Measurements from ENCODE around the gene CACNB2. TPM values are rescaled to one million over a fixed set of nuclear protein-coding genes. Genes with fewer than 3 reads are reported as not detected.

The CACNB2 gene
- total RNA-seq, 1 donor from 2014 or later = 0.43 TPM

GRCh38 chr10:18246967-18247366 lies 106.7 kb downstream of the CACNB2 start:
- H3K36me3 Mint-ChIP-seq (ENCODE audit: unreplicated experiment) = no peaks in the 10 kb centered on the region
- peaks cover 19% of the 10 kb centered on the region for H3K27me3 Mint-ChIP-seq (ENCODE audit: unreplicated experiment)
- no peak for DNase-seq (ENCODE audit: extremely low spot score, unreplicated experiment)
- no peak overlapping the region for H3K27ac Mint-ChIP-seq (ENCODE audit: unreplicated experiment)
- H3K4me3 Mint-ChIP-seq (ENCODE audit: unreplicated experiment) = no peak overlapping the region
- no peaks in the 10 kb centered on the region for H3K4me1 Mint-ChIP-seq (ENCODE audit: unreplicated experiment)
- TF ChIP-seq, protein P1, sequence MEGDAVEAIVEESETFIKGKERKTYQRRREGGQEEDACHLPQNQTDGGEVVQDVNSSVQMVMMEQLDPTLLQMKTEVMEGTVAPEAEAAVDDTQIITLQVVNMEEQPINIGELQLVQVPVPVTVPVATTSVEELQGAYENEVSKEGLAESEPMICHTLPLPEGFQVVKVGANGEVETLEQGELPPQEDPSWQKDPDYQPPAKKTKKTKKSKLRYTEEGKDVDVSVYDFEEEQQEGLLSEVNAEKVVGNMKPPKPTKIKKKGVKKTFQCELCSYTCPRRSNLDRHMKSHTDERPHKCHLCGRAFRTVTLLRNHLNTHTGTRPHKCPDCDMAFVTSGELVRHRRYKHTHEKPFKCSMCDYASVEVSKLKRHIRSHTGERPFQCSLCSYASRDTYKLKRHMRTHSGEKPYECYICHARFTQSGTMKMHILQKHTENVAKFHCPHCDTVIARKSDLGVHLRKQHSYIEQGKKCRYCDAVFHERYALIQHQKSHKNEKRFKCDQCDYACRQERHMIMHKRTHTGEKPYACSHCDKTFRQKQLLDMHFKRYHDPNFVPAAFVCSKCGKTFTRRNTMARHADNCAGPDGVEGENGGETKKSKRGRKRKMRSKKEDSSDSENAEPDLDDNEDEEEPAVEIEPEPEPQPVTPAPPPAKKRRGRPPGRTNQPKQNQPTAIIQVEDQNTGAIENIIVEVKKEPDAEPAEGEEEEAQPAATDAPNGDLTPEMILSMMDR (IDR thresholded peaks at IDR 0.05) = no peak
- H3K9me3 Mint-ChIP-seq (ENCODE audit: unreplicated experiment) = peaks cover 5% of the 10 kb centered on the region

GRCh38 chr10:18252086-18252485 lies 111.9 kb downstream of the CACNB2 start:
- no peaks in the 10 kb centered on the region for H3K9me3 Mint-ChIP-seq (ENCODE audit: unreplicated experiment)
- TF ChIP-seq, protein P1 (IDR thresholded peaks at IDR 0.05) = no peak
- DNase-seq (ENCODE audit: extremely low spot score, unreplicated experiment) = no peak
- no peaks in the 10 kb centered on the region for H3K4me1 Mint-ChIP-seq (ENCODE audit: unreplicated experiment)
- no peak overlapping the region for H3K4me3 Mint-ChIP-seq (ENCODE audit: unreplicated experiment)
- H3K27me3 Mint-ChIP-seq (ENCODE audit: unreplicated experiment) = peaks cover 19% of the 10 kb centered on the region
- no peaks in the 10 kb centered on the region for H3K36me3 Mint-ChIP-seq (ENCODE audit: unreplicated experiment)
- H3K27ac Mint-ChIP-seq (ENCODE audit: unreplicated experiment) = no peak overlapping the region

- no peaks in the 10 kb centered on the region for H3K36me3 Mint-ChIP-seq (ENCODE audit: unreplicated experiment)
- H3K4me3 Mint-ChIP-seq (ENCODE audit: unreplicated experiment) = no peak overlapping the region
- no peak overlapping the region for H3K27ac Mint-ChIP-seq (ENCODE audit: unreplicated experiment)
- TF ChIP-seq, protein P1 (IDR thresholded peaks at IDR 0.05) = no peak
- H3K27me3 Mint-ChIP-seq (ENCODE audit: unreplicated experiment) = peaks cover 16% of the 10 kb centered on the region
- H3K9me3 Mint-ChIP-seq (ENCODE audit: unreplicated experiment) = no peaks in the 10 kb centered on the region
- no peak for DNase-seq (ENCODE audit: extremely low spot score, unreplicated experiment)
- H3K4me1 Mint-ChIP-seq (ENCODE audit: unreplicated experiment) = no peaks in the 10 kb centered on the region
Measured at GRCh38 chr10:18254086-18254485, 113.9 kb downstream of the CACNB2 start.

GRCh38 chr10:18254692-18255091 lies 114.5 kb downstream of the CACNB2 start:
- Mint-ChIP-seq H3K27ac (ENCODE audit: unreplicated experiment) (no peak overlapping the region), H3K4me1 (ENCODE audit: unreplicated experiment) (no peaks in the 10 kb centered on the region), H3K36me3 (ENCODE audit: unreplicated experiment) (no peaks in the 10 kb centered on the region), H3K4me3 (ENCODE audit: unreplicated experiment) (no peak overlapping the region), H3K9me3 (ENCODE audit: unreplicated experiment) (no peaks in the 10 kb centered on the region), H3K27me3 (ENCODE audit: unreplicated experiment) (peaks cover 16% of the 10 kb centered on the region)
- DNase-seq (ENCODE audit: extremely low spot score, unreplicated experiment) = no peak
- TF ChIP-seq, protein P1 (IDR thresholded peaks at IDR 0.05) = no peak

GRCh38 chr10:18260310-18260922 lies 120.2 kb downstream of the CACNB2 start:
- TF ChIP-seq, protein P1 (IDR thresholded peaks at IDR 0.05) = no peak
- no peaks in the 10 kb centered on the region for H3K9me3 Mint-ChIP-seq (ENCODE audit: unreplicated experiment)
- no peaks in the 10 kb centered on the region for H3K4me1 Mint-ChIP-seq (ENCODE audit: unreplicated experiment)
- no peak overlapping the region for H3K4me3 Mint-ChIP-seq (ENCODE audit: unreplicated experiment)
- H3K27ac Mint-ChIP-seq (ENCODE audit: unreplicated experiment) = no peak overlapping the region
- H3K36me3 Mint-ChIP-seq (ENCODE audit: unreplicated experiment) = no peaks in the 10 kb centered on the region
- peaks cover 10% of the 10 kb centered on the region for H3K27me3 Mint-ChIP-seq (ENCODE audit: unreplicated experiment)
- no peak for DNase-seq (ENCODE audit: extremely low spot score, unreplicated experiment)
